ENCODE data around the gene IRF2.

IRF2 gene

GRCh38 chr4:184432127-184432922 lies 42.0 kb downstream of the IRF2 start:
- no peak for DNase-seq (ENCODE audit: low read depth, low spot score)

GRCh38 chr4:184430163-184430562 lies 44.2 kb downstream of the IRF2 start:
- no peak for DNase-seq (ENCODE audit: low read depth, low spot score)

GRCh38 chr4:184428787-184429186 lies 45.6 kb downstream of the IRF2 start:
- no peak for DNase-seq (ENCODE audit: low read depth, low spot score)

- no peak for DNase-seq (ENCODE audit: low read depth, low spot score)
These were observed 46.7 kb downstream of the IRF2 start for GRCh38 chr4:184427687-184428086.

- DNase-seq (ENCODE audit: low read depth, low spot score) = no peak
These were observed 47.3 kb downstream of the IRF2 start for GRCh38 chr4:184427093-184427492.

GRCh38 chr4:184424993-184425758 lies 49.2 kb downstream of the IRF2 start:
- no peak for DNase-seq (ENCODE audit: low read depth, low spot score)

- no peak for DNase-seq (ENCODE audit: low read depth, low spot score)
These were observed 50.1 kb downstream of the IRF2 start for GRCh38 chr4:184424279-184424678.

GRCh38 chr4:184423003-184423686 lies 51.2 kb downstream of the IRF2 start:
- DNase-seq (ENCODE audit: low read depth, low spot score) = no peak

- DNase-seq (ENCODE audit: low read depth, low spot score) = no peak
These were observed 52.0 kb downstream of the IRF2 start for GRCh38 chr4:184422378-184422777.

GRCh38 chr4:184421533-184422155 lies 52.7 kb downstream of the IRF2 start:
- DNase-seq (ENCODE audit: low read depth, low spot score) = no peak

GRCh38 chr4:184420881-184421416 lies 53.4 kb downstream of the IRF2 start:
- no peak for DNase-seq (ENCODE audit: low read depth, low spot score)

GRCh38 chr4:184420402-184420801 lies 53.9 kb downstream of the IRF2 start:
- DNase-seq (ENCODE audit: low read depth, low spot score) = no peak

GRCh38 chr4:184419976-184420375 lies 54.4 kb downstream of the IRF2 start:
- DNase-seq (ENCODE audit: low read depth, low spot score) = no peak

- no peak for DNase-seq (ENCODE audit: low read depth, low spot score)
These were observed 56.4 kb downstream of the IRF2 start for GRCh38 chr4:184417802-184418511.

- no peak for DNase-seq (ENCODE audit: low read depth, low spot score)
These were observed 57.2 kb downstream of the IRF2 start for GRCh38 chr4:184416913-184417734.

GRCh38 chr4:184415071-184415470 lies 59.3 kb downstream of the IRF2 start:
- DNase-seq (ENCODE audit: low read depth, low spot score) = no peak

- no peak for DNase-seq (ENCODE audit: low read depth, low spot score)
These were observed 60.9 kb downstream of the IRF2 start for GRCh38 chr4:184413261-184414046.

GRCh38 chr4:184410748-184411147 lies 63.6 kb downstream of the IRF2 start:
- DNase-seq (ENCODE audit: low read depth, low spot score) = no peak

Measured in brain pericyte (primary cell).